ENCODE data around the gene MTA1. TPM values are rescaled to one million over a fixed set of nuclear protein-coding genes. Genes with fewer than 3 reads are reported as not detected.

Gene MTA1
- total RNA-seq, 2 donors from 2014 or later = 93.4 to 252 TPM

GRCh38 chr14:105391541-105391940, 28.1 kb upstream of the MTA1 start:
- H3K9me3 Mint-ChIP-seq = no peaks in the 10 kb centered on the region
- no peak for ATAC-seq
- H3K4me3 Mint-ChIP-seq = no peak overlapping the region
- peaks cover 0 to 8% of the 10 kb centered on the region in 2 donors for H3K4me1 Mint-ChIP-seq (ENCODE audit: low read depth in 2 of 2)
- no peak overlapping the region for H3K27ac Mint-ChIP-seq
- DNase-seq (ENCODE audit: low spot score) = no peak
- no peaks in the 10 kb centered on the region for H3K27me3 Mint-ChIP-seq
- no peaks in the 10 kb centered on the region for H3K36me3 Mint-ChIP-seq

- Mint-ChIP-seq H3K4me3 (no peak overlapping the region), H3K27me3 (no peaks in the 10 kb centered on the region), H3K4me1 (ENCODE audit: low read depth in 2 of 2) (peaks cover 0 to 8% of the 10 kb centered on the region in 2 donors), H3K36me3 (no peaks in the 10 kb centered on the region), H3K9me3 (no peaks in the 10 kb centered on the region), H3K27ac (no peak overlapping the region)
- DNase-seq (ENCODE audit: low spot score) = no peak
- ATAC-seq = no peak
Observed at GRCh38 chr14:105392131-105393090, 27.2 kb upstream of the MTA1 start.

- H3K27me3 Mint-ChIP-seq = no peaks in the 10 kb centered on the region
- no peak overlapping the region for H3K27ac Mint-ChIP-seq
- H3K36me3 Mint-ChIP-seq = no peaks in the 10 kb centered on the region
- ATAC-seq (no peak), DNase-seq (ENCODE audit: low spot score) (no peak)
- no peak overlapping the region for H3K4me3 Mint-ChIP-seq
- H3K4me1 Mint-ChIP-seq (ENCODE audit: low read depth in 2 of 2) = peaks cover 0 to 11% of the 10 kb centered on the region in 2 donors
- no peaks in the 10 kb centered on the region for H3K9me3 Mint-ChIP-seq
Observed at GRCh38 chr14:105393151-105393550, 26.5 kb upstream of the MTA1 start.

GRCh38 chr14:105394714-105395537, 24.7 kb upstream of the MTA1 start:
- DNase-seq (ENCODE audit: low spot score) (no peak), ATAC-seq (no peak)
- no peaks in the 10 kb centered on the region for H3K36me3 Mint-ChIP-seq
- H3K4me1 Mint-ChIP-seq (ENCODE audit: low read depth in 2 of 2) = peaks cover 0 to 17% of the 10 kb centered on the region in 2 donors
- no peak overlapping the region for H3K27ac Mint-ChIP-seq
- no peak overlapping the region for H3K4me3 Mint-ChIP-seq
- H3K9me3 Mint-ChIP-seq = no peaks in the 10 kb centered on the region
- H3K27me3 Mint-ChIP-seq = no peaks in the 10 kb centered on the region

GRCh38 chr14:105395538-105395854, 24.1 kb upstream of the MTA1 start:
- DNase-seq (ENCODE audit: low spot score) (no peak), ATAC-seq (no peak)
- Mint-ChIP-seq H3K36me3 (peaks cover 4% of the 10 kb centered on the region), H3K4me3 (no peak overlapping the region), H3K27ac (no peak overlapping the region), H3K27me3 (no peaks in the 10 kb centered on the region), H3K4me1 (ENCODE audit: low read depth in 2 of 2) (peaks cover 0 to 19% of the 10 kb centered on the region in 2 donors), H3K9me3 (no peaks in the 10 kb centered on the region)

GRCh38 chr14:105397350-105397931, 22.2 kb upstream of the MTA1 start:
- DNase-seq (ENCODE audit: low spot score) (peak; percentile 52), ATAC-seq (no peak)
- H3K27me3 Mint-ChIP-seq = no peaks in the 10 kb centered on the region
- H3K4me3 Mint-ChIP-seq = peak overlapping the region; percentile 71
- peaks cover 12% of the 10 kb centered on the region for H3K36me3 Mint-ChIP-seq
- H3K9me3 Mint-ChIP-seq = no peaks in the 10 kb centered on the region
- peak overlapping the region; percentile 66 to 82 for H3K27ac Mint-ChIP-seq
- peaks cover 0 to 22% of the 10 kb centered on the region in 2 donors for H3K4me1 Mint-ChIP-seq (ENCODE audit: low read depth in 2 of 2)

GRCh38 chr14:105398044-105398725, 21.4 kb upstream of the MTA1 start, which contains the start of gene TEX22:
TSS of gene TEX22 (plus strand) at chr14:105398538. CDS start at chr14:105399341, 803 bp downstream.
- peaks cover 0 to 22% of the 10 kb centered on the region in 2 donors for H3K4me1 Mint-ChIP-seq (ENCODE audit: low read depth in 2 of 2)
- peak; percentile 93 for DNase-seq (ENCODE audit: low spot score)
- peak within 1 kb of the TSS; percentile 90 for H3K4me3 Mint-ChIP-seq
- H3K27me3 Mint-ChIP-seq = no peaks in the 10 kb centered on the region
- peak within 1 kb of the TSS; percentile 66 to 82 for H3K27ac Mint-ChIP-seq
- ATAC-seq = peak; percentile 91 to 93
- H3K9me3 Mint-ChIP-seq = no peaks in the 10 kb centered on the region
- H3K36me3 Mint-ChIP-seq = peaks cover 12% of the 10 kb centered on the region

GRCh38 chr14:105398726-105399465, 20.7 kb upstream of the MTA1 start:
- Mint-ChIP-seq H3K27ac (peak overlapping the region; percentile 66 to 68), H3K9me3 (no peaks in the 10 kb centered on the region), H3K27me3 (no peaks in the 10 kb centered on the region), H3K4me1 (ENCODE audit: low read depth in 2 of 2) (peaks cover 0 to 22% of the 10 kb centered on the region in 2 donors), H3K4me3 (peak overlapping the region; percentile 90), H3K36me3 (peaks cover 12% of the 10 kb centered on the region)
- peak; percentile 75 to 78 for ATAC-seq
- peak; percentile 74 for DNase-seq (ENCODE audit: low spot score)

GRCh38 chr14:105399466-105399775, 20.2 kb upstream of the MTA1 start:
- H3K9me3 Mint-ChIP-seq = no peaks in the 10 kb centered on the region
- peak overlapping the region; percentile 66 to 68 for H3K27ac Mint-ChIP-seq
- no peaks in the 10 kb centered on the region for H3K27me3 Mint-ChIP-seq
- peaks cover 0 to 25% of the 10 kb centered on the region in 2 donors for H3K4me1 Mint-ChIP-seq (ENCODE audit: low read depth in 2 of 2)
- DNase-seq (ENCODE audit: low spot score) = no peak
- H3K36me3 Mint-ChIP-seq = peaks cover 12% of the 10 kb centered on the region
- H3K4me3 Mint-ChIP-seq = peak overlapping the region; percentile 90
- no peak for ATAC-seq

GRCh38 chr14:105400016-105400415, 19.6 kb upstream of the MTA1 start:
- Mint-ChIP-seq H3K9me3 (no peaks in the 10 kb centered on the region), H3K4me1 (ENCODE audit: low read depth in 2 of 2) (peaks cover 0 to 26% of the 10 kb centered on the region in 2 donors), H3K27me3 (no peaks in the 10 kb centered on the region), H3K36me3 (peaks cover 12% of the 10 kb centered on the region), H3K4me3 (peak overlapping the region; percentile 90), H3K27ac (no peak overlapping the region)
- ATAC-seq (no peak), DNase-seq (ENCODE audit: low spot score) (peak; percentile 44)

GRCh38 chr14:105401699-105402098, 17.9 kb upstream of the MTA1 start:
- Mint-ChIP-seq H3K4me3 (no peak overlapping the region), H3K36me3 (peaks cover 12% of the 10 kb centered on the region), H3K4me1 (ENCODE audit: low read depth in 2 of 2) (peaks cover 0 to 23% of the 10 kb centered on the region in 2 donors), H3K27ac (no peak overlapping the region), H3K27me3 (no peaks in the 10 kb centered on the region), H3K9me3 (no peaks in the 10 kb centered on the region)
- ATAC-seq (no peak), DNase-seq (ENCODE audit: low spot score) (no peak)

- Mint-ChIP-seq H3K27ac (no peak overlapping the region), H3K9me3 (no peaks in the 10 kb centered on the region)
Observed at GRCh38 chr14:105408592-105408991, 11.0 kb upstream of the MTA1 start.

GRCh38 chr14:105409364-105409763, 10.3 kb upstream of the MTA1 start:
- Mint-ChIP-seq H3K27ac (no peak overlapping the region), H3K4me1 (ENCODE audit: low read depth in 2 of 2) (peaks cover 0 to 4% of the 10 kb centered on the region in 2 donors), H3K9me3 (no peaks in the 10 kb centered on the region), H3K27me3 (peaks cover 12 to 18% of the 10 kb centered on the region in 2 donors), H3K4me3 (no peak overlapping the region), H3K36me3 (no peaks in the 10 kb centered on the region)
- DNase-seq (ENCODE audit: low spot score) (no peak), ATAC-seq (no peak)

More at GRCh38 chr14:105408592-105408991, 11.0 kb upstream of the MTA1 start:
- H3K36me3 Mint-ChIP-seq = no peaks in the 10 kb centered on the region
- peaks cover 12 to 18% of the 10 kb centered on the region in 2 donors for H3K27me3 Mint-ChIP-seq
- no peak overlapping the region for H3K4me3 Mint-ChIP-seq
- peaks cover 0 to 7% of the 10 kb centered on the region in 2 donors for H3K4me1 Mint-ChIP-seq (ENCODE audit: low read depth in 2 of 2)
- no peak for ATAC-seq
- no peak for DNase-seq (ENCODE audit: low spot score)
